Thyroid gland (tissue), 4 donors: Measurements from ENCODE around the gene EFTUD2.

Experiments
- POLR2A ChIP-seq, 2 donors: fragments of 450-650 bp; IDR thresholded peaks; one replicate each; pipeline ENCODE4 v1.6.1; 2017; ENCODE audit warnings: antibody characterized with exemption in 2 of 2, mild to moderate bottlenecking in 2 of 2, moderate library complexity in 1 of 2
- TF ChIP-seq, protein P1 (sequence below), 6 experiments: fragments of 200-600 bp in 3 of 6; fragments of 450-650 bp in 3 of 6; sonication (generic) in 3 of 6; IDR thresholded peaks; one replicate each; pipeline ENCODE4 v1.5.1; 2016 to 2019; ENCODE audit warnings: antibody characterized with exemption in 6 of 6, mild to moderate bottlenecking in 2 of 6, inconsistent platforms in 1 of 6, moderate library complexity in 1 of 6

GRCh38 chr17:44906010-44906646 lies 6.9 kb upstream of the EFTUD2 start:
- TF ChIP-seq POLR2A (IDR thresholded peaks at IDR 0.05): no peak
- TF ChIP-seq, protein P1, sequence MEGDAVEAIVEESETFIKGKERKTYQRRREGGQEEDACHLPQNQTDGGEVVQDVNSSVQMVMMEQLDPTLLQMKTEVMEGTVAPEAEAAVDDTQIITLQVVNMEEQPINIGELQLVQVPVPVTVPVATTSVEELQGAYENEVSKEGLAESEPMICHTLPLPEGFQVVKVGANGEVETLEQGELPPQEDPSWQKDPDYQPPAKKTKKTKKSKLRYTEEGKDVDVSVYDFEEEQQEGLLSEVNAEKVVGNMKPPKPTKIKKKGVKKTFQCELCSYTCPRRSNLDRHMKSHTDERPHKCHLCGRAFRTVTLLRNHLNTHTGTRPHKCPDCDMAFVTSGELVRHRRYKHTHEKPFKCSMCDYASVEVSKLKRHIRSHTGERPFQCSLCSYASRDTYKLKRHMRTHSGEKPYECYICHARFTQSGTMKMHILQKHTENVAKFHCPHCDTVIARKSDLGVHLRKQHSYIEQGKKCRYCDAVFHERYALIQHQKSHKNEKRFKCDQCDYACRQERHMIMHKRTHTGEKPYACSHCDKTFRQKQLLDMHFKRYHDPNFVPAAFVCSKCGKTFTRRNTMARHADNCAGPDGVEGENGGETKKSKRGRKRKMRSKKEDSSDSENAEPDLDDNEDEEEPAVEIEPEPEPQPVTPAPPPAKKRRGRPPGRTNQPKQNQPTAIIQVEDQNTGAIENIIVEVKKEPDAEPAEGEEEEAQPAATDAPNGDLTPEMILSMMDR (IDR thresholded peaks at IDR 0.05): no peak
